CD4-positive, alpha-beta T cell treated with Interleukin-17A for 4 hours (primary cell): ENCODE measurements around the gene AVP.

Experiments used
- DNase-seq: peaks from one replicate; pipeline ENCODE4 v3.0.0-alpha.2; 2020; ENCODE audit warnings: mixed read lengths

AVP gene

GRCh38 chr20:3109350-3110302, 25.1 kb upstream of the AVP start:
- DNase-seq: no peak

GRCh38 chr20:3107464-3108025, 23.0 kb upstream of the AVP start:
- no peak for DNase-seq

- DNase-seq: no peak
Measured at GRCh38 chr20:3106658-3107463, 22.3 kb upstream of the AVP start.

GRCh38 chr20:3106185-3106584, 21.7 kb upstream of the AVP start:
- no peak for DNase-seq

GRCh38 chr20:3105256-3106137, 21.0 kb upstream of the AVP start:
- DNase-seq: no peak

GRCh38 chr20:3103369-3104032, 19.0 kb upstream of the AVP start:
- no peak for DNase-seq

- DNase-seq: no peak
Measured at GRCh38 chr20:3102575-3103368, 18.2 kb upstream of the AVP start.

GRCh38 chr20:3101737-3102574, 17.4 kb upstream of the AVP start:
- peak; percentile 74 for DNase-seq

GRCh38 chr20:3101251-3101650, 16.7 kb upstream of the AVP start:
- no peak for DNase-seq

GRCh38 chr20:3100480-3100879, 16.0 kb upstream of the AVP start:
- no peak for DNase-seq

GRCh38 chr20:3094848-3095629, 10.5 kb upstream of the AVP start:
- DNase-seq: no peak

GRCh38 chr20:3093861-3094361, 9.4 kb upstream of the AVP start:
- DNase-seq: peak; percentile 59

- DNase-seq: peak; percentile 74
Measured at GRCh38 chr20:3092611-3093379, 8.3 kb upstream of the AVP start.

GRCh38 chr20:3090565-3090964, 6.0 kb upstream of the AVP start:
- DNase-seq: no peak

GRCh38 chr20:3088031-3088430, 3.5 kb upstream of the AVP start:
- no peak for DNase-seq

GRCh38 chr20:3085571-3086072, 1.1 kb upstream of the AVP start:
- no peak for DNase-seq

GRCh38 chr20:3084986-3085360, 449 bp upstream of the AVP start:
- no peak for DNase-seq
